HepG2 (cell line): Measurements from ENCODE around the gene MTMR4. TPM values are rescaled to one million over a fixed set of nuclear protein-coding genes. Genes with fewer than 3 reads are reported as not detected.

ENCODE experiments used
- ATAC-seq: fragments of 200-7000 bp; cut with Tn5 transposase; 3 replicates; pipeline ENCODE4 v1.9.1; 2020; ENCODE audit warnings: mild to moderate bottlenecking, moderate library complexity
- BruUV-seq: library from RNA; stranded (reverse); fragments of 400-500 nt; replicated peaks from 2 replicates; lab custom pipeline; 2021; lab: Mats Ljungman, UMichigan
- CTCF ChIA-PET: fragments of 300-600 bp; formaldehyde crosslinking; extraction: SDS; loops from one replicate; lab custom pipeline; 2021; ENCODE audit warnings: low total read pairs, inconsistent platforms, low intra/inter-chr PET ratio; lab: Yijun Ruan, JAX
- POLR2A ChIA-PET: fragments of 350-600 bp; sonication (Branson Sonifier 250); formaldehyde crosslinking; loops from one replicate; lab custom pipeline; 2020; ENCODE audit warnings: antibody characterized with exemption, inconsistent platforms; lab: Yijun Ruan, JAX
- DNase-seq: peaks from one replicate; pipeline ENCODE4 v3.0.0-alpha.2; 2015; ENCODE audit warnings: low spot score
- FAIRE-seq: peaks from 3 replicates; lab custom pipeline; 2011; peaks lifted over from hg19 to GRCh38; lab: Jason Lieb, UNC
- H2AFZ ChIP-seq: one replicate; pipeline ENCODE4 v1.6.1; 2011; ENCODE audit warnings: low read length, inconsistent platforms
- H3K27ac ChIP-seq: fragments of 300-600 bp; 3 replicates; pipeline ENCODE4 v1.8.0; 2011; ENCODE audit warnings: mixed run types, mild to moderate bottlenecking, mixed read lengths, low read length, inconsistent platforms; ENCODE audit not compliant: insufficient read depth; ENCODE audit errors: extremely low read length
- H3K27me3 ChIP-seq, 2 experiments: fragments of 200-600 bp in 1 of 2; 2 replicates in 1 of 2; 3 replicates in 1 of 2; pipeline versions ENCODE4 v1.6.0 to v1.8.0; 2011; ENCODE audit warnings: low read length in 2 of 2, mild to moderate bottlenecking in 2 of 2, moderate library complexity in 2 of 2, inconsistent platforms in 1 of 2; ENCODE audit not compliant: insufficient read depth in 2 of 2, control insufficient read depth in 1 of 2
- H3K36me3 ChIP-seq, 2 experiments: fragments of 200-600 bp in 1 of 2; replicated peaks in 1 of 2; 2 replicates in 1 of 2; 3 replicates in 1 of 2; pipeline versions ENCODE4 v1.5.1 to v1.8.0; 2011; ENCODE audit warnings: low read length in 2 of 2, inconsistent platforms in 1 of 2; ENCODE audit not compliant: insufficient read depth in 2 of 2, control insufficient read depth in 1 of 2
- H3K4me1 ChIP-seq: 2 replicates; pipeline ENCODE4 v1.5.1; 2012; ENCODE audit warnings: low read length, inconsistent platforms; ENCODE audit not compliant: insufficient read depth
- H3K4me2 ChIP-seq: 2 replicates; pipeline ENCODE4 v1.6.0; 2011; ENCODE audit warnings: low read depth, low read length, inconsistent platforms
- H3K4me3 ChIP-seq, 3 experiments: fragments of 200-600 bp in 1 of 3; sonication (generic), shearing (Covaris generic) in 1 of 3; replicated peaks in 1 of 3; 2 replicates each; pipeline ENCODE4 v1.5.1; 2011 to 2016; ENCODE audit warnings: low read length in 3 of 3, inconsistent platforms in 2 of 3, low read depth in 2 of 3, mild to moderate bottlenecking in 2 of 3, control low read depth in 1 of 3, mixed read lengths in 1 of 3; ENCODE audit not compliant: insufficient read depth in 1 of 3
- H3K79me2 ChIP-seq: one replicate; pipeline ENCODE4 v1.6.1; 2011; ENCODE audit warnings: low read length, inconsistent platforms; ENCODE audit not compliant: insufficient read depth
- H3K9ac ChIP-seq: 2 replicates; pipeline ENCODE4 v1.6.0; 2011; ENCODE audit warnings: mild to moderate bottlenecking, low read depth, low read length, inconsistent platforms; ENCODE audit not compliant: insufficient read depth
- H3K9me3 ChIP-seq: 2 replicates; pipeline ENCODE4 v1.5.1; 2012; ENCODE audit warnings: mild to moderate bottlenecking, low read length
- H4K20me1 ChIP-seq: 2 replicates; pipeline ENCODE4 v1.6.0; 2011; ENCODE audit warnings: inconsistent platforms, mild to moderate bottlenecking, low read length, moderate library complexity; ENCODE audit not compliant: insufficient read depth
- BRF2 ChIP-seq: sonication (generic); formaldehyde crosslinking; IDR thresholded peaks from 2 replicates; pipeline ENCODE4 v1.8.1; 2022; ENCODE audit warnings: mild to moderate bottlenecking, missing genetic modification reagents
- KDM5B ChIP-seq: sonication (generic); formaldehyde crosslinking; IDR thresholded peaks from 2 replicates; pipeline ENCODE4 v1.4.0; 2020; ENCODE audit warnings: missing genetic modification reagents, mild to moderate bottlenecking, borderline replicate concordance
- KLF9 ChIP-seq: IDR thresholded peaks from 2 replicates; pipeline ENCODE4 v1.6.1; 2016; ENCODE audit warnings: low read depth
- MTERF4 ChIP-seq: sonication (generic); formaldehyde crosslinking; IDR thresholded peaks from 2 replicates; pipeline ENCODE4 v1.8.0; 2023; ENCODE audit warnings: mild to moderate bottlenecking, missing genetic modification reagents
- ZNF432 ChIP-seq: sonication (generic); formaldehyde crosslinking; IDR thresholded peaks from 2 replicates; pipeline ENCODE4 v1.5.0; 2020; ENCODE audit warnings: missing genetic modification reagents, mild to moderate bottlenecking, borderline replicate concordance
- ZNF7 ChIP-seq: IDR thresholded peaks from 2 replicates; pipeline ENCODE4 v1.6.1; 2016; ENCODE audit warnings: missing biosample characterization, missing genetic modification reagents
- WGBS: methylation state at CpG from one replicate; pipeline ENCODE4 v1.1.6; 2017; ENCODE audit warnings: low lambda C conversion rate; 5-methylcytosine and 5-hydroxymethylcytosine counted together
- in situ Hi-C: cut with HindIII; loops from 2 replicates; pipeline ENCODE4 v1.10.0; 2017; ENCODE audit warnings: low pct_unique_long_range_greater_than_20kb; ENCODE audit not compliant: extremely low pct_ligation_motif_present
- intact Hi-C: fragments of 100-400 bp; cut with micrococcal nuclease; formaldehyde crosslinking; loops from one replicate; pipeline ENCODE4 v1.10.0; 2022; ENCODE audit not compliant: unreplicated experiment
- polyA plus RNA-seq, 8 experiments: library from polyadenylated mRNA; depleted of rRNA in 3 of 8; stranded (reverse) in 7 of 8; unstranded in 1 of 8; fragments of >200 nt; fragmentation: Illumina TruSeq in 4 of 8; extraction: Trizol in 4 of 8; gene quantifications; 2 replicates each; pipeline versions ENCODE4 v1.2.1 to v1.2.3, GENCODE V29; 2011 to 2016; ENCODE audit warnings: low read depth in 4 of 8, missing spikeins in 1 of 8, mixed read lengths in 1 of 8; ENCODE audit not compliant: insufficient read depth in 1 of 8
- total RNA-seq, 5 experiments: library from RNA; depleted of rRNA; stranded (reverse); fragments of >200 nt; fragmentation: Illumina TruSeq; extraction: Trizol; gene quantifications; 2 replicates each; pipeline ENCODE4 v1.2.3, GENCODE V29; 2016; ENCODE audit warnings: low read depth in 1 of 5
- TF ChIP-seq, protein P1 (sequence below): sonication (generic); formaldehyde crosslinking; IDR thresholded peaks from 2 replicates; pipeline ENCODE4; 2020; ENCODE audit warnings: missing genetic modification reagents, mild to moderate bottlenecking, borderline replicate concordance
- TF ChIP-seq, protein P2 (sequence below): sonication (generic); formaldehyde crosslinking; IDR thresholded peaks from 2 replicates; pipeline ENCODE4 v1.5.1; 2020; ENCODE audit warnings: mild to moderate bottlenecking, moderate library complexity, missing genetic modification reagents

Gene MTMR4
- total and polyA plus RNA-seq, 2 of the 13 experiments (the other 11 are each of a cell fraction or from before 2014, with no cell fraction given) = 62.5 to 65.1 TPM

GRCh38 chr17:58533616-58534188 lies 19.3 kb upstream of the MTMR4 start:
- POLR2A ChIA-PET = interaction anchor here (2.5 to 7.8 kb wide), 3 partner anchors 14 to 98 kb away, joined by 11 to 73 read pairs (median 56); partner anchors contain the start of gene MTMR4
- Histone ChIP-seq H3K36me3 (no peaks in the 10 kb centered on the region), H3K4me1 (peaks cover 68% of the 10 kb centered on the region), H3K9ac (no peak overlapping the region), H3K4me2 (no peak overlapping the region), H3K4me3 (no peak overlapping the region), H2AFZ (no peak overlapping the region), H3K79me2 (no peaks in the 10 kb centered on the region), H4K20me1 (no peaks in the 10 kb centered on the region), H3K9me3 (no peaks in the 10 kb centered on the region), H3K27ac (no peak overlapping the region), H3K27me3 (peaks cover 8 to 44% of the 10 kb centered on the region in 2 experiments; a peak in 3 of 5 replicates)
- in situ Hi-C loops (loop anchor here (10.0 kb wide), 1 partner anchor 61 kb away; no protein-coding TSS in a partner anchor), intact Hi-C loops (loop anchor here (2.0 kb wide), 1 partner anchor 43 kb away; no protein-coding TSS in a partner anchor)
- 68% methylated on average over 4 of the region's 5 CpGs for WGBS
- DNase-seq = no peak
- peak; percentile 69; the same call in 1 of the 2 replicates for TF ChIP-seq ZNF7 (CRISPR knock-in tag)
- no peak for TF ChIP-seq KLF9 (CRISPR knock-in tag)
- no peak for ATAC-seq
- FAIRE-seq = no peak
- CTCF ChIA-PET = no interaction called here
- no TSS peak for BruUV-seq

DNA sequence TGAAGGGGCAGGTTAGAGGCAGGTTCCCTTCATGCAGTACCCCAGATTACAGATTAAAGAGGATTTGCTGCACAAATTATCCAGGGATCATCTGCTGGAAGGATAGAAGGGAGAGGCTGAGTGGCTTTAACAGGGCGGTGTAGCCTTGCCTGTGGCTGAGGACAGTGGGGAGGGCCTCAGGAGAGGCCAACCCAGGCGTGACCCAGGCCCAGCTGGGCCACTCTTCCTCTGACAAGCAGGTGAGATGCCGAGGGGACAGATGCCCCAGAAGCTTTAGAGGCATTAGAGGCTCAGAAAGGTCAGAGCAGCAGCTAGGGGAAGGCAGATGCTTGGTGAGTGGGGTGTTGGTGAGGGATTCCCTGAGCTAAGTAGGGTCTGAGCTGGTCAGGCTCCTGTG lies 18.1 kb upstream of the MTMR4 start:
- Histone ChIP-seq H3K4me2 (peak overlapping the region; percentile 79), H3K4me1 (peaks cover 68% of the 10 kb centered on the region), H3K27me3 (peaks cover 9 to 49% of the 10 kb centered on the region in 2 experiments; a peak in 3 of 5 replicates), H3K9ac (no peak overlapping the region), H3K36me3 (no peaks in the 10 kb centered on the region), H3K79me2 (no peaks in the 10 kb centered on the region), H3K27ac (no peak overlapping the region), H3K4me3 (peak overlapping the region in 2 of 3 experiments; percentile 48 to 68; a peak in 3 of 6 replicates), H3K9me3 (no peaks in the 10 kb centered on the region), H4K20me1 (no peaks in the 10 kb centered on the region), H2AFZ (no peak overlapping the region)
- POLR2A ChIA-PET = interaction anchor here (4.8 to 7.8 kb wide), 2 partner anchors 13 to 99 kb away, joined by 56 to 73 read pairs; no protein-coding TSS in a partner anchor
- TF ChIP-seq, protein P1, sequence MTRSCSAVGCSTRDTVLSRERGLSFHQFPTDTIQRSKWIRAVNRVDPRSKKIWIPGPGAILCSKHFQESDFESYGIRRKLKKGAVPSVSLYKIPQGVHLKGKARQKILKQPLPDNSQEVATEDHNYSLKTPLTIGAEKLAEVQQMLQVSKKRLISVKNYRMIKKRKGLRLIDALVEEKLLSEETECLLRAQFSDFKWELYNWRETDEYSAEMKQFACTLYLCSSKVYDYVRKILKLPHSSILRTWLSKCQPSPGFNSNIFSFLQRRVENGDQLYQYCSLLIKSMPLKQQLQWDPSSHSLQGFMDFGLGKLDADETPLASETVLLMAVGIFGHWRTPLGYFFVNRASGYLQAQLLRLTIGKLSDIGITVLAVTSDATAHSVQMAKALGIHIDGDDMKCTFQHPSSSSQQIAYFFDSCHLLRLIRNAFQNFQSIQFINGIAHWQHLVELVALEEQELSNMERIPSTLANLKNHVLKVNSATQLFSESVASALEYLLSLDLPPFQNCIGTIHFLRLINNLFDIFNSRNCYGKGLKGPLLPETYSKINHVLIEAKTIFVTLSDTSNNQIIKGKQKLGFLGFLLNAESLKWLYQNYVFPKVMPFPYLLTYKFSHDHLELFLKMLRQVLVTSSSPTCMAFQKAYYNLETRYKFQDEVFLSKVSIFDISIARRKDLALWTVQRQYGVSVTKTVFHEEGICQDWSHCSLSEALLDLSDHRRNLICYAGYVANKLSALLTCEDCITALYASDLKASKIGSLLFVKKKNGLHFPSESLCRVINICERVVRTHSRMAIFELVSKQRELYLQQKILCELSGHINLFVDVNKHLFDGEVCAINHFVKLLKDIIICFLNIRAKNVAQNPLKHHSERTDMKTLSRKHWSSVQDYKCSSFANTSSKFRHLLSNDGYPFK (CRISPR knock-in tag) = 0 out of 2 replicates have a peak, but pooled peaks have one; percentile 33
- peak; percentile 41; the same call in 1 of the 2 replicates for TF ChIP-seq KDM5B (CRISPR knock-in tag)
- no peak for TF ChIP-seq ZNF432 (CRISPR knock-in tag)
- TF ChIP-seq BRF2 (CRISPR knock-in tag) = no peak
- no peak for TF ChIP-seq MTERF4
- TF ChIP-seq, protein P2, sequence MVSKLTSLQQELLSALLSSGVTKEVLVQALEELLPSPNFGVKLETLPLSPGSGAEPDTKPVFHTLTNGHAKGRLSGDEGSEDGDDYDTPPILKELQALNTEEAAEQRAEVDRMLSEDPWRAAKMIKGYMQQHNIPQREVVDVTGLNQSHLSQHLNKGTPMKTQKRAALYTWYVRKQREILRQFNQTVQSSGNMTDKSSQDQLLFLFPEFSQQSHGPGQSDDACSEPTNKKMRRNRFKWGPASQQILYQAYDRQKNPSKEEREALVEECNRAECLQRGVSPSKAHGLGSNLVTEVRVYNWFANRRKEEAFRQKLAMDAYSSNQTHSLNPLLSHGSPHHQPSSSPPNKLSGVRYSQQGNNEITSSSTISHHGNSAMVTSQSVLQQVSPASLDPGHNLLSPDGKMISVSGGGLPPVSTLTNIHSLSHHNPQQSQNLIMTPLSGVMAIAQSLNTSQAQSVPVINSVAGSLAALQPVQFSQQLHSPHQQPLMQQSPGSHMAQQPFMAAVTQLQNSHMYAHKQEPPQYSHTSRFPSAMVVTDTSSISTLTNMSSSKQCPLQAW = 0 out of 2 replicates have a peak, but pooled peaks have one; percentile 18
- ATAC-seq (peak; percentile 12), FAIRE-seq (no peak), DNase-seq (no peak)
- in situ Hi-C loops = loop anchor here (10.0 kb wide), 1 partner anchor 62 kb away; no protein-coding TSS in a partner anchor
- BruUV-seq = no TSS peak
- 36% methylated on average over 3 of the region's 3 CpGs for WGBS
- intact Hi-C loops = no loop called here
- CTCF ChIA-PET = no interaction called here
